AG09309 (cell line): ENCODE results near the gene CFL2.

Source experiments
- DNase-seq: peaks from one replicate; pipeline ENCODE4 v3.0.0-alpha.2; 2010; ENCODE audit warnings: low read depth
- H3K4me3 ChIP-seq: 2 replicates; pipeline ENCODE4 v1.5.1; 2011; ENCODE audit warnings: mild to moderate bottlenecking, low read depth, low read length, moderate library complexity; ENCODE audit not compliant: control insufficient read depth
- TF ChIP-seq, protein P1 (sequence below): IDR thresholded peaks from 2 replicates; pipeline ENCODE4 v1.5.1; 2011; ENCODE audit warnings: mild to moderate bottlenecking, low read depth, low read length, inconsistent platforms; ENCODE audit not compliant: insufficient read depth, control insufficient read depth; ENCODE audit errors: missing control alignments

CFL2 gene

DNA sequence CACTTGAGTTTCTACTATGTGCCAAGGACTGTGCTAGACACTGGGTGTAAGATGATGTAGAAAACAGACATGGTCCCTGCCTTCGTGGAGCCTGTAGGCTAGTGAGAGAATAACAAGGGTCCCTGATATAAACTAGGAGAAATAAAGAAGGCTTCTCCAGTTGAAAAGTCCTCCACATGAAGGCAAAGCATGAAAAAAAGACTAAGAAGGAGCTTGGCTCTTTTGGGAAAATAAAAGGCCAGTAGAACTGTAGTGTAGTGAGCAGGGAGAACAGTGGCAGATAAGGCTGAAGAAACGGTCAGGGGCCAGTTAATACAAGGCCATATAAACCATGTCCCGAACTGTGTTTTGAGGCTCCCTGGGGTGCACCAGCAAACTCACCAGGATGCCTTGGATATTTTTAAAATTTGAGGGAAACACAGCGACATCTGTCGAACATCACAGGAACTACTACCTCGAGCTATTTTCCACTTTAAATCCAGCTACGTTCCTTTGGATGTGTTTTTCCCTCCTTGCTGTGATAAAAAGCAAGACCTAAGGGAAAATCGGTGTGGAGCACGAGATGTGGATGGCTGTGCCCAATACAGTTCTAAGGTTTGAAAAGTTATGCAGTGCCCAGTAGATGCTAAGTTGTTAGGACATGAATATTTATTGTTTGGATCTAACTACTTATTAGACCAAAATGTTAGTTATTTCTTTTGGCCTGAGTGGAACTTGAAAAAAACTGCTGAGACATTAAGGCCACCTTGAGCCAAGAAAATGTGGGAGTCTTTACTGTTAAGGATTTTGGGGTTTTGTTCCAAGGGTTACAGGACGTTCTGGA is 8.5 kb upstream of the CFL2 start:
- H3K4me3 ChIP-seq: no peak overlapping the region
- TF ChIP-seq, protein P1, sequence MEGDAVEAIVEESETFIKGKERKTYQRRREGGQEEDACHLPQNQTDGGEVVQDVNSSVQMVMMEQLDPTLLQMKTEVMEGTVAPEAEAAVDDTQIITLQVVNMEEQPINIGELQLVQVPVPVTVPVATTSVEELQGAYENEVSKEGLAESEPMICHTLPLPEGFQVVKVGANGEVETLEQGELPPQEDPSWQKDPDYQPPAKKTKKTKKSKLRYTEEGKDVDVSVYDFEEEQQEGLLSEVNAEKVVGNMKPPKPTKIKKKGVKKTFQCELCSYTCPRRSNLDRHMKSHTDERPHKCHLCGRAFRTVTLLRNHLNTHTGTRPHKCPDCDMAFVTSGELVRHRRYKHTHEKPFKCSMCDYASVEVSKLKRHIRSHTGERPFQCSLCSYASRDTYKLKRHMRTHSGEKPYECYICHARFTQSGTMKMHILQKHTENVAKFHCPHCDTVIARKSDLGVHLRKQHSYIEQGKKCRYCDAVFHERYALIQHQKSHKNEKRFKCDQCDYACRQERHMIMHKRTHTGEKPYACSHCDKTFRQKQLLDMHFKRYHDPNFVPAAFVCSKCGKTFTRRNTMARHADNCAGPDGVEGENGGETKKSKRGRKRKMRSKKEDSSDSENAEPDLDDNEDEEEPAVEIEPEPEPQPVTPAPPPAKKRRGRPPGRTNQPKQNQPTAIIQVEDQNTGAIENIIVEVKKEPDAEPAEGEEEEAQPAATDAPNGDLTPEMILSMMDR: peak; percentile 73
- no peak for DNase-seq

DNA sequence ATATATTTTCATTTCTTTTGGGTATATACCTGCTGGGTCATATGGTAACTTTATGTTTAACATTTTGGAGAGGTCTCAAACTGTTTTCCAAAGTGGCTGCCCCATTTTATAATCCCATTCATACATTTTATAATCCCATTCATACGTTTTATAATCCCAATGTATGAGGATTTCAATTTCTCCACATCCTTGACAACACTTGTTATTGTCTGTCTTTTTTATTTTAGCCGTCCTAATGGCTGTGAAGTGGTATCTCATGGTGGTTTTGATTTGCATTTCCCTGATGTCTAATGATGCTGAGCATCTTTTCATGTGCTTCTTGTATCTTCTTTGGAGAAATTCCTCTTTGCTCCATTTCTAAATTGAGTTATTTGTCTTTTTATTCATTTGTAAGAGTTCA is 6.7 kb upstream of the CFL2 start:
- TF ChIP-seq, protein P1: no peak
- H3K4me3 ChIP-seq: no peak overlapping the region
- DNase-seq: no peak

DNA sequence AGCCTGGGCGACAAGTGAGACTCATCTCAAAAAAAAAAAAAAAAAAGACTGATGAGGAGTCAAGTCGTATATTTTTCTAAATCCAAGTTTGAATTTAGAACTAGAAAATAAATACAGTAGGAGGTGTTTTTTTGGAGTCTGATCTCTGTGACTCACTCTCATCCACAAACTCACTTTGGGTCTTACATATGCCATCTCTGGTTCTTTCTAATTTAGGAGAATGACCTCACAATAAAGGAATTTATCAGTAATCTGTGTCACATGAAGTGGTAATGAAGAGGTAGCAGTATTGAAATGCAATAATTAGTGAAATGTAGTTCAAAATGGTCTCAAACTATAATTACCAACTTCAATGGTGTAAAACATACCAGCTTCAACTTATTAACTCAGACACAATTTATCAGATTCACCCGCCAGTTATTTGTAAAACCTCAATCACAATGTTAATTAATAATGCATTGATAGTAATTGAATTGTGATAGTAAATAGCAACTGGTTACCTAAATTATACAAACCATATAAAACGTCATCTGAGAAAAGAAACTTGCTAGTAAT is 4.4 kb upstream of the CFL2 start:
- TF ChIP-seq, protein P1: no peak
- no peak overlapping the region for H3K4me3 ChIP-seq
- no peak for DNase-seq

DNA sequence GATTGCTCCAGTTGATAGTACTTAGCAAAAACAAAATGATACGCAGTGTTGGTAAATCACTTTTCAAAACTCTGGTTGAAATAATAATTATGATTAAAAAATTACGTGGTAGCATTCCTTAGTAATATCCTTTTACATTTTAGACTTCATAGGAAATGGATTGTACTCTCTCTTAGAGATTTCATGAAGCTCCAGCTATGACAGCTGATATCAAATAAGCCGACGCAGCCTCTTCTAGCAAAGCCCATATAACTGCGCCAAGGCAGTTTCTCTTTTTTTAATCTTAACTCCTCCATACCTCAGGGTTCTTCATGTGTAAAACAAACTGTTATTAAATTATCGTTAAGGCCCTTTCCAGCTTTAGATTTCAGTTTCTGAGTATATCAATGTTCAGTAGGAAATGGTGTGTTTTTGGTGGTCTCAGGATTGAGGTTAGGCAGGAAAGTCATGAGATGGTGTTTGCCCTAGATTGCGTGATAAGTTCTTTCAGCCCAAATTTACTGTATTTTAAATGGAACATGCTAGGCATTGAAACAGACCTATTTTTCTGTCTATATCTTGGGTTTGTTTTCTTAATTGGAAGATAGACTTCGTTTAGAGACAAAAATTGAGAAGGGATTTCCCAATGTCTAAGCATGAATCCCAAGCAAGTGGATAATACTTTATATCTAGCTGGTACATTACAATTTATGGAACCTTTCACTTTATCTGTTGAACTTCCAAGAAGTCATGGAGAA is 902 bp upstream of the CFL2 start:
- H3K4me3 ChIP-seq: peak overlapping the region; percentile 76
- no peak for DNase-seq
- TF ChIP-seq, protein P1: no peak

DNA sequence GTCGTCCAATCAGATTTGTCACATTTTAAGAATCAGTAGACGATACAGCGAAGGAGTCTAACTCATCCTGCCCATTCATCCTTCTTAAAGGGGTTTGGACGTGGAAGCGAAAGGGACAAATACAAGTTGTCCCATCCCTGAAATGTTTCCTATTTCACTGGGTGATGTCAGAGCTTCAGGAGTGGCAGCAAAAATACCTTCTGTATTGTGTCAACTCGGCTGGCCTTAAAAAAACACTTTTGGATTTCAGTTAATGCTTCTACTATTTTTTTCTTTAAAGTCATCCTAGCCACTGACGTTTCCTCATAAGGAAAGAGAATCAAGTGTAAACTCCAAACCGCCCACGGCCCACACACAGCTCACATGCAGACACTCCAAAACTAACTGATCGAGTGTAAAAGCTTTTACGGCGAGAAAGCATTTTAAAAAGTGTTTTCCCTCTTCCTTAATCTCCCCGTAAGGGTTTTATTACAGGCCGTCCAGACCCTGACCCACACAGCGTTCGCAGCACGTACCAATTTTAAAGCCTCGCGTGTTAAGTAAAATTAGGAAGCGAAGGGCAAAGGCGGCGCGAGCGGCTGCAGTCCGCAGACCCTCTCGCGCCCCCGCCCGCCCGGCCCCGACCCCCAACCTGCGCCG is 593 bp downstream of the CFL2 start:
- H3K4me3 ChIP-seq: peak overlapping the region; percentile 76
- TF ChIP-seq, protein P1: no peak
- DNase-seq: no peak

DNA sequence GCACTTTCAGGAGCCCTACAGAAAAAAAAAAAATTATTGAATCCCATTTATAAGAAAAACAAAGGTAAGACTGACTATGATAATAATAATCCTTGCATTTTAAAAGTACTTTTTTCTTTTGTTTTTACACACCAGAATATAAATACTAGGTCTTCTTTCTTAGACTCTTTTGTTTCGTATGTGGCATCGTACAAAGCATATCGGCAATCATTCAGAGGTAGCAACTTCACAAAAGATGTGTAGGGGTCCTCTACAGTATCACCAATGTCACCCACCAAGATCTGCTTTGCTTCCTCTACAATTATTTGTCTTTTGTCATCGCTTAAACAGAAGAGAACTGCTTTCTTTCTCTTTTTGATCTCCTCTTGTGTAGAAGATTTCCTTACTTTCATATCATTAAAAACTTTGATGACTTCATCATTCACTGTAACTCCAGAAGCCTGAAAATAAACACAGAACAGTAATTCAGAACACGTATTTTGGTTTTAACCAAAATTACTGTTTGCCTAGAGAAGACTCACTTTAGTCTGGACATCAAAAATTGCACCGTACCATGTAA is 1.2 kb downstream of the CFL2 start:
- DNase-seq: no peak
- TF ChIP-seq, protein P1: no peak
- peak overlapping the region; percentile 76 for H3K4me3 ChIP-seq
